Uterus (tissue), 4 donors: ENCODE measurements around the gene MTHFSD. TPM values are rescaled to one million over a fixed set of nuclear protein-coding genes. Genes with fewer than 3 reads are reported as not detected.
A peak's percentile ranks its signal among the peaks of the same experiment; 100 is the strongest.

Source experiments
- DNase-seq, 2 donors: peaks; one replicate each; pipeline ENCODE4 v3.0.0-alpha.2; 2019 to 2020
- H3K27ac ChIP-seq, 2 donors: fragments of 200-600 bp; sonication (generic); 1 replicate in 1 of 2; 2 replicates in 1 of 2; pipeline ENCODE4 v1.5.1; 2016 to 2018
- H3K27me3 ChIP-seq, 2 donors: fragments of 200-600 bp; sonication (generic); one replicate each; pipeline ENCODE4 v1.5.1; 2018 to 2019; ENCODE audit warnings: control low read depth in 1 of 2
- H3K36me3 ChIP-seq, 2 donors: fragments of 200-600 bp; sonication (generic); one replicate each; pipeline ENCODE4 v1.5.1; 2019; ENCODE audit warnings: control low read depth in 1 of 2
- H3K4me1 ChIP-seq, 2 donors: fragments of 200-600 bp; sonication (generic); one replicate each; pipeline ENCODE4 v1.5.1; 2018 to 2019; ENCODE audit warnings: control low read depth in 1 of 2
- H3K4me3 ChIP-seq, 2 donors: fragments of 200-600 bp; sonication (generic); 1 replicate in 1 of 2; 2 replicates in 1 of 2; pipeline ENCODE4 v1.5.1; 2018 to 2019; ENCODE audit warnings: mild to moderate bottlenecking in 1 of 2
- H3K9me3 ChIP-seq, 2 donors: fragments of 200-600 bp; sonication (generic); one replicate each; pipeline ENCODE4 v1.5.1; 2019; ENCODE audit warnings: control low read depth in 1 of 2
- CTCF ChIP-seq, 4 experiments: fragments of 200-600 bp in 2 of 4; fragments of 450-650 bp in 2 of 4; sonication (generic) in 2 of 4; IDR thresholded peaks; one replicate each; pipeline ENCODE4 v1.5.1; 2016 to 2019; ENCODE audit warnings: antibody characterized with exemption in 4 of 4, mild to moderate bottlenecking in 2 of 4, moderate library complexity in 1 of 4
- POLR2A ChIP-seq, 2 donors: fragments of 450-650 bp; IDR thresholded peaks; one replicate each; pipeline ENCODE4 v1.6.1; 2016; ENCODE audit warnings: antibody characterized with exemption in 2 of 2, mild to moderate bottlenecking in 1 of 2, moderate library complexity in 1 of 2
- intact Hi-C: fragments of 100-400 bp; cut with DNase I; formaldehyde crosslinking; loops from one replicate; pipeline ENCODE4 v1.15.1; 2023; ENCODE audit warnings: low total_unique reads
- total RNA-seq, 4 donors: library from RNA; depleted of rRNA in 3 of 4; stranded (reverse); fragments of >200 nt in 3 of 4; gene quantifications; one replicate each; pipeline versions ENCODE4 v1.1.0 to v1.2.4, GENCODE V29; 2014 to 2023
- donor health status: DM: yes; HTN: yes; CAD: no.

The MTHFSD gene
- total RNA-seq, 4 donors from 2014 or later, result 2.9 to 26.0 (median 13.1) TPM

GRCh38 chr16:86512860-86513470 is 42.1 kb downstream of the MTHFSD start:
- H3K27me3 ChIP-seq, result peaks cover 0 to 19% of the 10 kb centered on the region in 2 donors
- TF ChIP-seq POLR2A (IDR thresholded peaks at IDR 0.05) (no peak), CTCF (IDR thresholded peaks at IDR 0.05) (no peak)
- H3K9me3 ChIP-seq, result no peaks in the 10 kb centered on the region
- H3K27ac ChIP-seq, result peak overlapping the region in 1 of 2 donors; percentile 81
- no peak overlapping the region for H3K4me3 ChIP-seq
- intact Hi-C loops, result no loop called here
- no peaks in the 10 kb centered on the region for H3K36me3 ChIP-seq
- H3K4me1 ChIP-seq, result peaks cover 0 to 21% of the 10 kb centered on the region in 2 donors
- no peak for DNase-seq

- Histone ChIP-seq H3K9me3 (no peaks in the 10 kb centered on the region), H3K27me3 (peaks cover 4 to 25% of the 10 kb centered on the region in 2 donors), H3K4me3 (peak overlapping the region in 1 of 2 donors; percentile 11), H3K27ac (peak overlapping the region; percentile 81 to 84), H3K4me1 (peaks cover 0 to 25% of the 10 kb centered on the region in 2 donors), H3K36me3 (no peaks in the 10 kb centered on the region)
- intact Hi-C loops, result no loop called here
- no peak for DNase-seq
- TF ChIP-seq POLR2A (IDR thresholded peaks at IDR 0.05) (no peak), CTCF (IDR thresholded peaks at IDR 0.05) (no peak)
Measured at GRCh38 chr16:86512301-86512859, 42.7 kb downstream of the MTHFSD start.

- peak overlapping the region; percentile 81 to 84 for H3K27ac ChIP-seq
Measured at GRCh38 chr16:86511317-86512161, 43.5 kb downstream of the MTHFSD start.

GRCh38 chr16:86510465-86511261 is 44.4 kb downstream of the MTHFSD start, which contains the start of gene FOXF1:
FOXF1 (plus strand) TSS chr16:86510527; CDS start chr16:86510570, 43 bp downstream.
- no peak for DNase-seq
- H3K4me3 ChIP-seq, result peak within 1 kb of the TSS; percentile 40 to 50
- TF ChIP-seq CTCF (IDR thresholded peaks at IDR 0.05), result no peak
- peak; percentile 22 to 34 for TF ChIP-seq POLR2A (IDR thresholded peaks at IDR 0.05)
- no peaks in the 10 kb centered on the region for H3K9me3 ChIP-seq
- intact Hi-C loops, result no loop called here
- peak within 1 kb of the TSS; percentile 81 to 84 for H3K27ac ChIP-seq
- no peaks in the 10 kb centered on the region for H3K36me3 ChIP-seq
- H3K27me3 ChIP-seq, result peaks cover 19 to 39% of the 10 kb centered on the region in 2 donors
- H3K4me1 ChIP-seq, result peaks cover 0 to 27% of the 10 kb centered on the region in 2 donors

More at GRCh38 chr16:86511317-86512161, 43.5 kb downstream of the MTHFSD start:
- Histone ChIP-seq H3K4me3 (peak overlapping the region; percentile 11 to 50), H3K4me1 (peaks cover 0 to 25% of the 10 kb centered on the region in 2 donors), H3K9me3 (no peaks in the 10 kb centered on the region), H3K36me3 (no peaks in the 10 kb centered on the region), H3K27me3 (peaks cover 10 to 30% of the 10 kb centered on the region in 2 donors)
- TF ChIP-seq CTCF (IDR thresholded peaks at IDR 0.05) (no peak), POLR2A (IDR thresholded peaks at IDR 0.05) (no peak)
- intact Hi-C loops, result no loop called here
- no peak for DNase-seq
